ENCODE measurements around the gene CCDC61. TPM values are rescaled to one million over a fixed set of nuclear protein-coding genes. Genes with fewer than 3 reads are reported as not detected.
A peak's percentile ranks its signal among the peaks of the same experiment; 100 is the strongest.

Gene CCDC61
- total RNA-seq, 1 donor from 2014 or later = 13.7 TPM

DNA sequence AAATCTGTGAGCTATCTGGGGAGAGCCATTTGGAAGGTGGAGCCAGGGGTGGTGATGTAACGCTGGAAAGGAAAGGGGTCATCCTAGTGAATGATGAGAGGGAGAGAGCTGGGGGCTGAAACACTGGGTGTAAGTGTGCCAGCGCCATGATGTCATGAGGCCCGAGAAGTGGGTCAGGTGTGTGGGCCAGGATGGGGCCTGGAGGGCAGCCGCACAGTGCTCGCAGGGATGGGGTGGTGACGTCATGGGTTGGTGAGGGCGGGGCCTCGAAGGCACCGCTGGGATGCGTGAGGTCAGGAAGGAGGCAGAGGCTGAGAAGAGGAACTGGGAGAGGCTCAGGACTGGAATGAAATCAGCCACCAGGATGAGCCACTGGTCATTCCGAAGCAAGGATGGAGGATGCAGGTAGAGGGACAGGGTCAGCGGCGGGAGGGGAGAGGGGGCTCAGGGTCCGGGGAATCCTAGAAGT is 4.4 kb downstream of the CCDC61 start:
- H3K27me3 ChIP-seq = no peaks in the 10 kb centered on the region
- TF ChIP-seq CTCF (IDR thresholded peaks at IDR 0.05) = no peak
- peaks cover 0 to 3% of the 10 kb centered on the region in 2 donors for H3K4me1 ChIP-seq
- intact Hi-C loops (cut with DNase I) = loop anchor here (10.0 kb wide), 1 partner anchor 415 kb away; the partner anchor contains the start of gene OPA3
- H3K27ac ChIP-seq = no peak overlapping the region
- no peak for DNase-seq (ENCODE audit: low spot score in 2 of 2)
- H3K4me3 ChIP-seq = no peak overlapping the region
- peaks cover 0 to 15% of the 10 kb centered on the region in 2 donors for H3K36me3 ChIP-seq
- no peaks in the 10 kb centered on the region for H3K9me3 ChIP-seq

DNA sequence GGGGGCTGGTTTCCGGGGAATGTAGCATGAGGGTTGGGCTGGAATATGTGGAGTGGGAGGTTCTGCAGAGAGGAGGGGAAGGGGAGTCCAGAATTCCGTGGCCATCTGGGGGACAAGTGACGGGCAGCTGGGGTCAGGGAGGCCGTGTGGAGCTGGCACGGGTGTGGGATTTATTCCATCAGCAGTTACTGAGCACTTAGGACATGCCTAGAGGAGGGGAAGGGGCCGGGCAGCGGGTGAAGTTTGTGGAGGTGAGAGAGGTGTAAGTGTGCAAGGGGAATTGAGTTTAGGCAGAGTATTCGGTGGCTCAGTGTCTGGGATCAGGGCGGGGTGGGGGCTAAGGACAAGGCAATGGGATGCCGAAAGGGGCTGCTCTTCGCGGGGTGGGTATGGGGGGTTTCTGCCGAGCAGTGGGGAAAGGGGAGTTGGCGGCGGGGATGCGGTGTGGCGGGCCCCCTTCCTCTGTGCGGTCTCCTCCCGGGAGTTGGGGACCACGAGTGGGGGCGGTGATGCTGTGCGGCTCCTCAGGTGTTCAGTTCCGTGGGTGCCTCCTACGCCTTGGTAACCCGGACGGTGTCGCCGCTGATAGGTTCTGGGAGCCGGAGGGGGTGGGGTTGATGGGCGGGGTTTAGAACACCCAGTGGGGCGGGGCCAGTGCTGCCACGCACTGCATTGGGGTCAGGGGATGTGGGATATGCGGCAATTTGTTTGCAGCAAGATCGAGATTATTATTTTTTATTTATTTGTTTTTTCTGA is 5.4 kb downstream of the CCDC61 start:
- H3K27ac ChIP-seq = no peak overlapping the region
- no peaks in the 10 kb centered on the region for H3K27me3 ChIP-seq
- intact Hi-C loops (cut with DNase I) = no loop called here
- no peak for TF ChIP-seq CTCF (IDR thresholded peaks at IDR 0.05)
- H3K4me3 ChIP-seq = no peak overlapping the region
- no peaks in the 10 kb centered on the region for H3K9me3 ChIP-seq
- H3K4me1 ChIP-seq = peaks cover 0 to 3% of the 10 kb centered on the region in 2 donors
- no peak for DNase-seq (ENCODE audit: low spot score in 2 of 2)
- peaks cover 0 to 15% of the 10 kb centered on the region in 2 donors for H3K36me3 ChIP-seq

GRCh38 chr19:46002678-46003275 is 7.5 kb downstream of the CCDC61 start:
- no peak for DNase-seq (ENCODE audit: low spot score in 2 of 2)
- H3K4me3 ChIP-seq = no peak overlapping the region
- H3K27me3 ChIP-seq = no peaks in the 10 kb centered on the region
- TF ChIP-seq CTCF (IDR thresholded peaks at IDR 0.05) = no peak
- H3K9me3 ChIP-seq = no peaks in the 10 kb centered on the region
- no peaks in the 10 kb centered on the region for H3K4me1 ChIP-seq
- intact Hi-C loops (cut with DNase I) = no loop called here
- no peak overlapping the region for H3K27ac ChIP-seq
- peaks cover 0 to 23% of the 10 kb centered on the region in 2 donors for H3K36me3 ChIP-seq

GRCh38 chr19:46006411-46006810 is 11.1 kb downstream of the CCDC61 start:
- intact Hi-C loops (cut with DNase I) = no loop called here
- H3K9me3 ChIP-seq = no peaks in the 10 kb centered on the region
- DNase-seq (ENCODE audit: low spot score in 2 of 2) = no peak
- peaks cover 0 to 29% of the 10 kb centered on the region in 2 donors for H3K36me3 ChIP-seq
- H3K27ac ChIP-seq = no peak overlapping the region
- no peak overlapping the region for H3K4me3 ChIP-seq
- no peaks in the 10 kb centered on the region for H3K27me3 ChIP-seq
- no peaks in the 10 kb centered on the region for H3K4me1 ChIP-seq
- no peak for TF ChIP-seq CTCF (IDR thresholded peaks at IDR 0.05)

GRCh38 chr19:46009530-46010510 is 14.6 kb downstream of the CCDC61 start:
- Histone ChIP-seq H3K27me3 (no peaks in the 10 kb centered on the region), H3K27ac (no peak overlapping the region), H3K9me3 (no peaks in the 10 kb centered on the region), H3K36me3 (peaks cover 0 to 18% of the 10 kb centered on the region in 2 donors), H3K4me3 (no peak overlapping the region), H3K4me1 (peaks cover 2% of the 10 kb centered on the region in 2 donors)
- TF ChIP-seq CTCF (IDR thresholded peaks at IDR 0.05) = peak; percentile 60 to 84 (median 82)
- intact Hi-C loops (cut with DNase I) = no loop called here
- DNase-seq (ENCODE audit: low spot score in 2 of 2) = peak in 1 of 2 donors; percentile 78

All from ascending aorta (tissue), 2 donors.